GM19025 (cell line): ENCODE results near the gene EVL.

ENCODE experiments used
- ATAC-seq: cut with Tn5 transposase; IDR thresholded peaks from one replicate; pipeline ENCODE4 v1.9.1; 2021; ENCODE audit warnings: mild to moderate bottlenecking, low read depth, moderate library complexity; ENCODE audit not compliant: unreplicated experiment

Gene EVL

DNA sequence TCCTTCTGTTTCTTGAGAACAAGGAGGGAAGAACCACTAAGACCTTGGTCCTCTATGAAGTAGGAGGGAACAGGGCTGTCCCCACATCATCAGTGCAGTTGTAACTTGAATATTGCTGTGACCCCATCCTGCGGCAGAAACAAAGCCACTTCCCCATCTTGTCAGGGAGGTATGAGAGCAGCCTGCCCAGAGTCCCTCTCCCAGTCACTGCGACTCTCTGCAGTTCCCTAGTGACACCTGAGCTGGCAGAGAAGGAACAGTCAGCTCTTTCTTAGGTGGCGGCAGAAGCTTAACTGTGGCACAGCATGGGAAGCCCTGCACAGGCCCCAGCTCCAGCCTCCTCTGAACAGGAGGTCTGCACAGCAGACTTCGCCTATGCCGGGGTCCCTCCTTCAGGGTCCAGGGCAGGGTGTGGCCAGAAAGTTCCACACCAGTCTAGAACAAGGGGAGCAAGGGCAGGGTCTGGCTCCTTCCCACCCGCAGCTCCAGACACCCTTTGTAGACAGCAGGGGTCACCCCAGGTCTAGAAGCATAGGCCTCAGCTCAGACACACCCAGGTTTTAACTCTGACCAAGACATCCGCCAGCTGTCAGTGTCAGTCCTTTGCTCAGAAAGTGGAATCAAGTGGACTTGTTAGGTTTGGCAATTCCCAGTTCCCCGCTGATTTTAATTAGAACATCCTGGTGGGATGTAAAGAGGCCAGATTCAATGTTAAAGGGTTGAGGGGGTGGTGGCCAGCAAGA, 57.4 kb downstream of the EVL start:
- no peak for ATAC-seq

GRCh38 chr14:100123618-100124017, 58.4 kb downstream of the EVL start:
- no peak for ATAC-seq

DNA sequence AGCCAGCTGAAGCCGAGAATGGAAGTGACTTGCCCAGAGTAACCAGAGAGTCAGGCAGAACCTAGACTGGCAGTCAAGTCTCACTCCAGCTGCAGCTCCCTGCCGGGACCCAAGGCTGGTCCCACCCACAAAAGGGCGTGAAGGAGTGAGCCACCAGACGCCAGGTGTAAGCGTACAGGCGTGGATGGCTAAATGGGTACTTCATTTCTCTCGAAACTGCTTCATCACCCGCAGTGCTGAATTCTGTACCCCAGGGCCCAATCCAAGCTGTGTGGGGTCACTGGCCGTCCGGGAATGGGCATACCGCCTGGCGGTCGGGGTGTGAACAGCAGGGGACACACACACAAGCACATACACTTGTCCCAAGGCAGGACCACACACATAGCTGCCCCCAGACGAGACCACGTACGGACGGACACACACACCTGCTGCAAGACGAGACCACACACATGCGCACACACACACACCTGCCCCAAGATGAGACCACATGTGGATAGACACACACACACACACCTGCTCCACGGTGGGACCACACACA, 59.4 kb downstream of the EVL start:
- ATAC-seq, result no peak

DNA sequence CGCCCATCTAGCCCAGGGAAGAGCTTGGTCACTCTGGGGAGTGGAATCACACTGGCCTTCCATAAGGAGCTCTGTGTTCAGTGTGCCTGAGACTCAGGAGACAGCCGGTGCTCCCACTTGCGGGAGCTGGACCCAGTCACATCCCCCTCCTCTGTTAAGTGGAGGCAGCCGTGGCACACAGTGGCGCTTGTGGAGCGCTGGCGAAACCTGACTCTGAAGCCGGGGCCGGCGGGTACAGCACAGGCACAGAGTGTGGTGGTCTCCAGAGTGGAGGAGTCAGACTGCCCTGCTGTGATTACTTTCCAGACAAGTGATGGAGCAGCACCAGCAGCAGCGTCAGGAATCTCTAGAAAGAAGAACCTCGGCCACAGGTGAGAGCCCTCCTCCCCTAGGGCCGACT, 61.2 kb downstream of the EVL start:
- ATAC-seq, result no peak

GRCh38 chr14:100127853-100128455, 62.7 kb downstream of the EVL start:
- ATAC-seq, result no peak

GRCh38 chr14:100128688-100129087, 63.5 kb downstream of the EVL start:
- ATAC-seq, result no peak

DNA sequence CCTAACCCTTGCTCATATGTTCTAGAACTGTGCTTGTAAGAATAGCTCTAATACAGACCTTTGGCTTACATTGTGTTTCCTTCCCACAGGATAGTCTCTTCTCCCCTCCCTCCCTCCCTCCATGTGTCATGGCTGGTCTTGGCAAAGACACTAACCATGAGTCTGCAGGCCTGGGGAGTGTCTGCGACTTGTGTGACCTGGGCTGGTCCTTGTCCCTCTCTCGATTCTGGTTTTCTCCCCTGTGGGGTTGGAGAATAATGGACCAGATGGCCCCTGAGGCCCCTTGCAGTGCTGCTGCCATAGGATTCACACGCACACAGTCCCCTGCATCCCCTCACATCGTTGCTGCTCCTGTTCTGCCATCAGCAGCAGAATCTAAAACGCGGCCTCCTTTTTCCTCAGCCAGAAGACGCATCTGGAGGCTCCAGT, 64.0 kb downstream of the EVL start:
- ATAC-seq, result no peak

DNA sequence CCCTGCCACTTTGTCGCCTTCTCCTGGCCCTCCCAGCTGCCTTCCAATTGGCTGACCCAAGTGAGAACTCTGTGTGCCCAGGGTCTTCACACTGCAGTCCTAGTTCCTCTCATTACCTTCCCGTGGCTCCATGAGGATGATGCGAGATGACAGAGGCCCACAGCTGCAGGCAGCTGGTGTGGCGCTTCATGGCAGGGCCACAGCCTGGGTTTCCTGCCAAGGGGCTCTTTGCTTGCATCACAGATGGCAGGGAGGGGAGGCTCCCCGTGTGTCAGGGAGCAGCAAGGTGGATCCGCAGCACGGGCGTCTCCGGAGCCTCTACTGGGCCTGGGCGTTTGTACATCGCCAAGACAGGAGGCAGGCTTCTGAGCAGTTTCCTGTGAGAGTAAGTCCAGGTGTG, 65.3 kb downstream of the EVL start:
- no peak for ATAC-seq

DNA sequence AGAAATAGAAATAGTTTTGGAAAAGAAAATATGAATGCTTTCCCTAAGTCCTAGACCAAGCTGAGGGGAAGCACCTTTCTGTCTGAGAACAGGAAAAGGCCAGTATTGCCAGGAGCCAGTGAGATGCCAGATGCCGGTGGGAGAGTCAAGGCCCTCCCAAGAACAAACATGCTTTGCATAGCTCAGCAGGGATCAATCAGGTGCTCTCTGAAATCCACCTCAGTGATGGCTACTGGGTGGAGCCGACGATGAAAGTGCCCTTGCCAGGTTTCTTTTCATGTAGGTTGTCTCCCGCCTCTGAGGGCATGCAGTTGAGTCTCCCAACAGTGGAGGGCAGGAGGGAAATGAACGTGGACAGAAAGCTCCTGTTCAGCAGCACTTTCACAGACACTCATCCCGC, 66.0 kb downstream of the EVL start:
- ATAC-seq, result no peak

GRCh38 chr14:100132161-100132902, 67.1 kb downstream of the EVL start:
- no peak for ATAC-seq

GRCh38 chr14:100132903-100133510, 67.8 kb downstream of the EVL start:
- ATAC-seq, result no peak

GRCh38 chr14:100134586-100134985, 69.4 kb downstream of the EVL start:
- no peak for ATAC-seq

DNA sequence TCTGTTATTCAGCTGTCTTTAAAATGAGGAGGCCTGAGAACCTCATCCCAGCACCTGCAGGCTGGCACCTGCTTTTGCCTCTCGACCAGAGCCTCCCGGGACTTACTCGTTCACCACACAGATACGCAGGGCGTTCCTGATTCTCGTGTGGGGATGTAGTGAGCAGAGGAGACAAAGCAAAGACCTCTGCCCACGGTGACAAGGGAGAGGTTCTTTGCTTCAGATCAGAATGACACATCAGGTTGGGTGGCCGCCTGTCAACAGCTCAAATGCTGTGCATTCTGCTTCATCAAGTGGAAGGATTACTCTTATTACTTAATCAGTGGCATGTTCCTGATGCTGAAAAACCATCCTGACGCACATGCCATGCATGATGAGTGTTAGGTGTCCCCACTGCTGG, 69.9 kb downstream of the EVL start:
- ATAC-seq, result no peak

DNA sequence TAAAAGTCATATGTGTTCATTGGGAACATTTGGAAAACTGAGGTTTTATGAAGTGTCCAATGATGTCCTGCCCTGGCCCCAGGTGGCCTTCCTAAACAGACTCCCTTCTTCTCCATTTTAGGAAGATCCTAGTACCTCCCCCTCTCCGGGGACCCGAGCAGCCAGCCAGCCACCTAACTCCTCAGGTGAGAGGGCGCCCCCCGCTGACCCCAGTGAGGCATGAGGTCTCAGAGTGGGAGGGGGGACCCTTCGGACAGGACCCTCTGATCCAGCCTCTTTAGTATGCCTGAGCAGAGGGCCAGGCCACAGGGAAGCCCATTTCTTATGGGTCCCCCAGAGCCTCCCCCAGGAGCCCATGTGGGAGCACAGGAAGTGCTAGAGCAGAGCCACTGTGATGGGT, 70.6 kb downstream of the EVL start:
- ATAC-seq, result no peak

DNA sequence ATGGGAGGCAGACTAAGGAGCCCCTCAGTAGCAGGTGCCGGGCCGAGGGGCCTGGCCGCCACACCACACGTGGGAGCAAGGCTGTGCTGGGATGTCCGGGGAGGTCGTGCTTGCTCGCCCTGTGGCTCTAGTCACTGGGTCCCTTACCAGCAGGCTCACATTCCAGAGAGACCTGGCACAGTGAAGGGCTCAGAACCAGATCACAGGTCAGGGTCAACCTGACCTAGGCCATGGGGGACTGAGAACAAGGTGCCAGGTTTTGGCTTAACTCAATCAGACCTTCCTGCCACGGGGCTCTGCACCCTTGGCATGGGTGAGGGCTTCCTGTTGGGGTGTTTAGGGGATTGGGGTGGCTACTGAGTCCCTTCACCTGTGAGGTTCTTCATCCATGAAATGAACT, 72.0 kb downstream of the EVL start:
- ATAC-seq, result no peak

DNA sequence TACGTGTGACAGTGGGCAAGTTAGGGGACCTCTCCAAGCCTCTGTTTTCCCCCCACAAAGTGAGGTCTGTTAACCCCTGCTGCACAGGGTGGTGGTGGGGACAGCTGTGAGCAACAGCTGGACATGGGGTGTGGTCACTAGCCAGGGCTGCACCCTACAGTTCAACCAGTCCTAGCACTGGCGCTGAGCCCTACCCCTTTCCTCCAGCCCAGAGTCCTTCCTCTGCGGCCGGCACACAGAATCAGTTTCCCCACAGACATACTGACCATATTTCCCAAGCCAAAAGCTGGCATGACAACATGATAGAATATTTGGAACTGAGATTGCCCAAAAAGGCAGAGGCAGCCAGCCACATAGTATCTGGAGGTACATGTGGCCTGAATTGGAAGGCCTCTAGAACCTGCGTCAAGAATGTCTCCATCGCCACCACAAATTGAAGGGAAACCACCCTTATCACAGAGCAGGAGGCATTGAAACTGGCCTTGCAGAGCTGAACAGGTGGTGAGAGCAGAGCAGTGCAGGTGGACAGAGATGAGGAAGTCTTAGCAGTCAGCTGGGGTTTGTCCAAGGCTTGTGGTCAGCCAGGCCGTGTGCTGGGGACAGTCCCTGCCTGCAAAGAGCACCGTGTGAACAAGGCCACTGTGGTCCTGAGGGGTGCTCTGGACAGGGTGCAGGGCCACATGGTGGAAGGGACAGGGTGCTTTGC, 73.0 kb downstream of the EVL start:
- no peak for ATAC-seq

- ATAC-seq, result no peak
Observed at GRCh38 chr14:100138955-100139354, 73.7 kb downstream of the EVL start.

DNA sequence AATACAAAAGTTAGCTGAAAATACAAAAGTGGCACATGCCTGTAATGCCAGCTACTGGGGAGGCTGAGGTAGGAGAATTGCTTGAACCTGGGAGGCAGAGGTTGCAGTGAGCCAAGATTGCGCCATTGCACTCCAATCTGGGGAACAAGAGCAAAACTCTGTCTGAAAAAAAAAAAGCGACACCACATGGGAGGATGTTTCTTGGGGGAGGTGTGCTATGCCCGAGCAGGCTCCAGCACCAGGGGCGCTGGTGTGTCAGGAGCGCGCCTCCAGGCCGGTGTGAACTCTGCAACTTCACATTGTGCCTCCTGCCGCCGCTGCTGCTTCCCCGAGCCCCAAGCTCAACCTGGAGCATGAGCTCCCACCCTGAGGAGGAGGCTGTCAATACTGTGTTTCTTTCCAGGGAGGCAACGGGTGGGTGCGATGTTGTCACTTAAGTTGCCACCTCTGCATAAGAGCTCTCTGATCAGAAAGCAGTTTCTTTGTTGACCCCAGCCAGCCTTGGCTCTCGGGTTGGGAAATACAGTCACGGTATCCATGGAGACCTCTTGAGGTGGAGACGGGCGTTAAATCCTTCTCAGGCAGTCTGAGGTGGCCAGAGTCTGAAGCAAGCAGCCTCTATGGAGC, 75.3 kb downstream of the EVL start:
- ATAC-seq, result no peak

DNA sequence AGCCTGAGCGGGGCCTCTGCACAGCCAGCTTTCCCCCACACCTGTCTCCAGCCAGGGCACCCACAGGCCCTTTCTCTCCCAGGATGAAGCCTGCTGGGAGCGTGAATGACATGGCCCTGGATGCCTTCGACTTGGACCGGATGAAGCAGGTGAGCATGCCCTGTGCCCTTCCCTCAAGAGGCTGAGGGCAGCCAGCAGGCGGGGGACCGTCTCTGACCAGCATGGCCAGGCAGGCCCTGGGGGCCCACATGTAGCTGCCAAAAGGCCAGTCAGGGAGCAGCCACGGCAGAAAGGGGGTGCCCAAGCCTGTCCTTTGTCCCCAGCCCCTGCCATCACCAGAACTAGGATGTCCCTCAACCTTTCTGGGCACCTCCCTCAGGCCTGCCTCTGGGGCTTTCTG, 75.9 kb downstream of the EVL start:
- no peak for ATAC-seq
